ENCODE measurements around the gene BAHD1.
A peak's percentile ranks its signal among the peaks of the same experiment; 100 is the strongest.

Gene BAHD1

DNA sequence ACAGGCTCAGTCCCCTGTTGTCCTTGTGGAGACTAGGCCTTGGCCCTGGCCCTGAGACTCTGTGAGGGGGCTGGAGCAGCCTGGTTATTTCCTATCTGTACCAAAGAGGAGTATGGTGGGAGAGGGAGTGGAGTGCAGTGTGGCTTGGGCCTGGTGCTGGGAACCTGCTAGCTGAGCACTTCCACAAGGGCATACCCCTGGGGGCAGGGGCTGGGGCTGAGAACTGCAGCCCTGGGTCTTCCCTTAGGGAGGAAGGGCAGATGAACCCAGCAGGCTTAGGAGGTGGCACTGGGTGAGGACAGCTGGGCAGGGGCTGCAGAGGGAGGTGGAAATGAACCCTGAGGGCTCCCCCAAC is 26.5 kb downstream of the BAHD1 start:
- DNase-seq (ENCODE audit: low spot score) = no peak

DNA sequence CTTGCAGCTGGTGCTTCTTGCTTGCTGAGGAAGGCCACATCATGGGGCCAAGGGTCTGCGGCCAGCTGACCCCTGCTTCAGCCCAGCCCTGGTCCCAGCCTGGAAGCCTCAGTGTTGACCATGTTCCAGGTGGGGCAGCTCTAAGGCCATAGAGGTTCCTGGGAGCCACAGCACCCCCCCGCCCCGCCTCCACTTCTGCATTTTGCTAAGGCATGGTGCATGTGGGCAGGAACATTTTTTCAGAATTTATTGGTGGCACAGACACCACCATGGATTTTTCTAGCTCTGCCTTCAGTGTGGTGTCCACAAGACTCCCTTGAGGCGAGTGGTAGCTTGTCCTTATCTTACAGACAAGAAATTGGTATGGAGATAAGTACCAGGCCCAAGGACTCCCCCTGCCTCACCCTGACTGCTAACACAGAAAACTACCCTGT is 28.2 kb downstream of the BAHD1 start:
- no peak for DNase-seq (ENCODE audit: low spot score)

GRCh38 chr15:40469776-40470390 is 29.1 kb downstream of the BAHD1 start:
- no peak for DNase-seq (ENCODE audit: low spot score)

- DNase-seq (ENCODE audit: low spot score) = peak; percentile 58
Observed at GRCh38 chr15:40470423-40471104, 29.8 kb downstream of the BAHD1 start, which contains the start of gene CHST14. Gene CHST14 (plus strand): TSS chr15:40470984. CDS start chr15:40471214, 230 bp downstream.

GRCh38 chr15:40471105-40471807 is 30.5 kb downstream of the BAHD1 start:
- DNase-seq (ENCODE audit: low spot score) = peak; percentile 24

DNA sequence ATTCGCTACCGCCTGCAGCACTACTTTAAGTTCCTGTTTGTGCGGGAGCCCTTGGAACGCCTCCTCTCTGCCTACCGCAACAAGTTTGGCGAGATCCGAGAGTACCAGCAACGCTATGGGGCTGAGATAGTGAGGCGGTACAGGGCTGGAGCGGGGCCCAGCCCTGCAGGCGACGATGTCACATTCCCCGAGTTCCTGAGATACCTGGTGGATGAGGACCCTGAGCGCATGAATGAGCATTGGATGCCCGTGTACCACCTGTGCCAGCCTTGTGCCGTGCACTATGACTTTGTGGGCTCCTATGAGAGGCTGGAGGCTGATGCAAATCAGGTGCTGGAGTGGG is 31.0 kb downstream of the BAHD1 start:
- no peak for DNase-seq (ENCODE audit: low spot score)

DNA sequence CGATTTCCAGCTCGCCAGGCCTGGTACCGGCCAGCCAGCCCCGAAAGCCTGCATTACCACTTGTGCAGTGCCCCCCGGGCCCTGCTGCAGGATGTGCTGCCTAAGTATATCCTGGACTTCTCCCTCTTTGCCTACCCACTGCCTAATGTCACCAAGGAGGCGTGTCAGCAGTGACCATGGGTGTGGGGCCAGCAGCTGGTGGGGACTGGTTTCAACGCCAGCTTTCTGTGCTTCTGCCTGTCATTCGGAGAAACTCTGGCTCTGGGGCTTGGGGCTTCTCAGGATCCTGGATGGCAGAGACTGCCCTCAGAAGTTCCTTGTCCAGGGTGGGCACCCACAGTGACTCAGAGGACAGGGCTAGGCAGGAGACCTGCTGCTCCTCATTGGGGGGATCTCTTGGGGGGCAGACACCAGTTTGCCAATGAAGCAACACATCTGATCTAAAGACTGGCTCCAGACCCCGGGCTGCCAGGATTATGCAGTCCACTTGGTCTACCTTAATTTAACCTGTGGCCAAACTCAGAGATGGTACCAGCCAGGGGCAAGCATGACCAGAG is 31.5 kb downstream of the BAHD1 start:
- DNase-seq (ENCODE audit: low spot score) = no peak

- DNase-seq (ENCODE audit: low spot score) = no peak
Observed at GRCh38 chr15:40474581-40474980, 33.8 kb downstream of the BAHD1 start.

DNA sequence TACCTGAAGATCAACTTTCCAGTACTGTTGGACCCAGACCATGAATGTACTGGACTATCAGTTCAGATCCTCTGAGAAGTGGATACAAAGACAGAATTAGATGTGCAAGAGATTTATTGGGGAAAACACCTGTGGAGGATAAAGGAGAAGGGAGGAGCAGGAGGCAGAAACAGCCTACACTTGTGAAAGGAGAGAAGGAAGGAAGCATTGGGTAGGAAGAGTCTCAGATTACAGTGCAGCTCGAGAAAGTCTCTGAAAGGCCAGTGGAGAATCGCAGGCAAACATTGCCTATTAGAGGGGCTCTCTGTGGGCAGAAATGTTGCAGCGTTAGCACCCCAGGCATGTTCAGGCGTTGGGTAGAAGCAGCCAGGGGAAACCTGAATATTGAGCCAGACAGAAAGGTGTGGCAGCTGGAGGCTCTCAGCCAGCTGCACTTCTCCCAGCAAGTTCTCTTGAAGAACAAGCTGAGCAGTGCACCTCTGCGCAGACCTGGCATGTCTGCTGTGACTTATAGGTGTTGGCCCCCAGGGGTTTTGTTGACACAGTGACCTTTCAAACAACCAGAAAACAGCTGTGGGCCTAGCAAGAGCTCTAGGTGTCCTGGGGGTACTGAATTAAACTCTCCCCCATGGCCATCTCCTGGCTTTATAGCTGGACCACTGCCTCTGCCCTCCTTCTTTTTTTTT is 37.0 kb downstream of the BAHD1 start:
- no peak for DNase-seq (ENCODE audit: low spot score)

DNA sequence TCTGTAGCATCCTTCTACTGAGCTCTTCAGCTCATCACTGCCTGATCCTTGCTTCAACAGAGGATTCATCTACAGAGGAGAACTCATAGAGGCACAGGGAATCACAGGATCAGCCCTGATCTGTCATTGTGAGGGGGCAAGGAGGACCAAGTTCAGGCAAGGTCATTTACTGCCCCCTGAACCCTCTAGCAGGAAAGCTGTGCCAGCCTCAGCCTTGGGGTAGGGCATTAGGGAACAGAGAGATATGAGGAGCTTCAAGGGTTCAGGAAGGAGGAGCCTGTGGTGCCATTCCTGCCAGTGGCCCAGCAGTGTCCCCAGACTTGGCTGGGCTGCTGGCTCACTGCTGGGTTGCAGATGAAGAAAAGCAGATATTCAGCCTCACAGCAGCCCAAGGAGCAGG is 38.3 kb downstream of the BAHD1 start:
- no peak for DNase-seq (ENCODE audit: low spot score)

- no peak for DNase-seq (ENCODE audit: low spot score)
Observed at GRCh38 chr15:40481341-40482074, 40.8 kb downstream of the BAHD1 start.

- DNase-seq (ENCODE audit: low spot score) = no peak
Observed at GRCh38 chr15:40483919-40484318, 43.2 kb downstream of the BAHD1 start.

DNA sequence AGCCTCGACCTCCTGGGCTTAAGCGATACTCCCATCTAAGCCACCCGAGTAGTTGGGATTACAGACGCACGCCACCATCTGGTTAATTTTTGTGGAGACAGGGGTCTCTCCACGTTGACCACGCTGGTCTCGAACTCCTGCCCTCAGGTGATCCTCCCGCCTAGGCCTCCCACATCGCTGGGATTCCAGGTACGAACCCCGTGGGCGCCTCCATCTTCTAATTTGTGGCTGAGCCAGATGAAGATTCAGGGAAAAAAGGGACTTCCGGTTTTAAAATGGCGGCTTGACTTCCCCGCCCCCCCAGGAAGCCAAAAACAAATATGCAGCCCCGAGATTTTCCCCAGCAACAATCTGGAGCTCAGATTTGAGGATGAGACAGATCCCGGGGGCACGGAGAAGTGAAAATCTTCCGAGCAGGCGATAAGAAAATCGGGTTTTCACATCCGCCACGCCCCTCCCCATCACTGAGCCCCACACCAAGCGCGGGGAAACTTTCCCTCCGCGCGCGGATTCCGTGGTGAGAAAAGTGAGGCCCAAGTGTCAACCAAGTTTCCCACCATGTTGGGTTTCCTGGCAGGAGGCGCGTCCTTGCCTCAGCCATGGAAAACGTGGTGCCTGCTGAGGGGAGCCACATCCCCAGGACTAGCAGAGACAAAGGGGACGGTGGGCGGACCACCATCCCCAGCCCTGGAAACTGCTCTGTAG is 45.5 kb downstream of the BAHD1 start:
- DNase-seq (ENCODE audit: low spot score) = no peak

DNA sequence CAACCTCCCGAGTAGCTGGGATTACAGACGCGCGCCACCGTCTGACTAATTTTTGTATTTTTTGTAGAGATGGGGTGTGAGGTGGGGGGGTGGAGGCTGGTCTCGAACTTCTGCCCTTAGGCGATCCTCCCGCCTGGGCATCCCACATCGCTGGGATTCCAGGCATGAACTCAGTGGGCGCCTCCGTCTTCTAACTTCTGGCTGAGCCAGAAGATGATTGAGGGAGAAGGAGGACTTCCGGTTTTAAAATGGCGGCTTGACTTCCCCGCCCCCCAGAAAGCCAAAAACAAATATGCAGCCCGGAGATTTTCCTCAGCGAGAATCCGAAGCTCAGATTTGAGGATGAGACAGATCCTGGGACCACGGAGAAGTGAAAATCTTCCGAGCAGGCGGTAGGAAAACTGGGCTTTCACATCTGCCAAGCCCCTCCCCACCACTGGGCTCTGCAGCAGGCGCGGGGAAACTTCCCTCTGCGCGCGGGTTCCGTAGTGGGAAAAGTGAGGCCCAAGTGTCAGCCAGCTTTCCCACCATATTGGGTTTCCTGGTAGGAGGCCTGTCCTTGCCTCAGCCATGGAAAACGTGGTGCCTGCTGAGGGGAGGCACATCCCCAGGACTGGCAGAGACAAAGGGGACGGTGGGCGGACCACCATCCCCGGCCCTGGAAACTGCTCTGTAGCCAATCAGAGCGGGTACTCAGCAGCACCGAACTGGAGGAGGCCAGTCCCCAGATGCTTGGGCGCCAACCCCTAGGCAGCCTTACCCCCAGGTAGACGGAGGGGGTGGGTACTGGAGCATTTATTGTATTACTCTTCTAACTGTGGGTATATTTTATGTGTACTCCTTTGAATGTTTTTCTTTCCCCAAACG is 47.3 kb downstream of the BAHD1 start:
- DNase-seq (ENCODE audit: low spot score) = no peak

GRCh38 chr15:40489274-40490175 is 48.8 kb downstream of the BAHD1 start:
- DNase-seq (ENCODE audit: low spot score) = no peak

- DNase-seq (ENCODE audit: low spot score) = no peak
Observed at GRCh38 chr15:40493089-40493840, 52.5 kb downstream of the BAHD1 start.

GRCh38 chr15:40495516-40495915 is 54.8 kb downstream of the BAHD1 start:
- DNase-seq (ENCODE audit: low spot score) = no peak

DNA sequence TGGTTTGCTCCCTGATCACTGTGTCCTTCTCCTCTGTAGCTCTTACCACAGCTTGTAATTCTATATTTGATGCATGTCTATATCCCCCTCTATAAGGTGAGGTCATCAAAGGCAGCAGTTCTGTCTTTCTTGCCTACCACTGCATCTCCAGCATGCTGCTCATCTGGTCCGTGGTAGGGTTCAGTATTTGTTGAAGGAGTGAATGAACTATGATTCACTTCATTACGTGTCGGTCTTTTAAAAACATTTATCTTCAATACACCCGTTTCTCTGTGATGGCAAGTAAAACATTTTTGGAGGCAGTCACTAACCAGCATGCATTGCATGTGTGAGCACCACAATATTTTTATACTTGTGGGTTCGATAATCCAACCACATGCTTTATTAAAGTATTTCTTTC is 57.7 kb downstream of the BAHD1 start:
- DNase-seq (ENCODE audit: low spot score) = no peak

Data from Ammon's horn (tissue), 1 donor.